CD14-positive monocyte (primary cell): ENCODE measurements around the gene NOCT. TPM values are rescaled to one million over a fixed set of nuclear protein-coding genes. Genes with fewer than 3 reads are reported as not detected.

ENCODE experiments used
- DNase-seq, 3 donors: peaks; one replicate each; pipeline ENCODE4 v3.0.0-alpha.2; 2011 to 2022
- H2AFZ ChIP-seq: 2 replicates; pipeline ENCODE4 v1.6.0; 2012; ENCODE audit warnings: mild to moderate bottlenecking, low read depth, low read length, inconsistent platforms; ENCODE audit not compliant: insufficient read depth, poor library complexity, severe bottlenecking
- H3K27ac ChIP-seq, 2 donors: 1 replicate in 1 of 2; 2 replicates in 1 of 2; pipeline ENCODE4 v1.5.1; 2012 to 2013; ENCODE audit warnings: low read length in 2 of 2, control low read depth in 1 of 2, inconsistent platforms in 1 of 2, low read depth in 1 of 2, mild to moderate bottlenecking in 1 of 2
- H3K27me3 ChIP-seq, 2 donors: one replicate each; pipeline versions ENCODE4 v1.6.0 to v1.6.1; 2011 to 2013; ENCODE audit warnings: low read length in 2 of 2; ENCODE audit not compliant: control insufficient read depth in 2 of 2, insufficient read depth in 2 of 2
- H3K36me3 ChIP-seq, 2 donors: replicated peaks in 1 of 2; 1 replicate in 1 of 2; 2 replicates in 1 of 2; pipeline versions ENCODE4 v1.5.1 to v1.6.1; 2012 to 2013; ENCODE audit warnings: low read length in 2 of 2, control low read depth in 1 of 2, inconsistent platforms in 1 of 2, mild to moderate bottlenecking in 1 of 2; ENCODE audit not compliant: insufficient read depth in 2 of 2, control insufficient read depth in 1 of 2
- H3K4me1 ChIP-seq, 2 donors: 1 replicate in 1 of 2; 2 replicates in 1 of 2; pipeline versions ENCODE4 v1.5.1 to v1.6.1; 2012 to 2013; ENCODE audit warnings: low read length in 2 of 2, control low read depth in 1 of 2, inconsistent platforms in 1 of 2, mild to moderate bottlenecking in 1 of 2, moderate library complexity in 1 of 2; ENCODE audit not compliant: insufficient read depth in 2 of 2, control insufficient read depth in 1 of 2
- H3K4me2 ChIP-seq: replicated peaks from 2 replicates; pipeline ENCODE3; 2012; ENCODE audit warnings: low read length, moderate library complexity, mild to moderate bottlenecking; ENCODE audit not compliant: poor library complexity, severe bottlenecking; ENCODE audit errors: extremely low read depth
- H3K4me3 ChIP-seq, 3 experiments: fragments of 200-600 bp in 1 of 3; sonication (generic) in 1 of 3; replicated peaks in 1 of 3; 1 replicate in 2 of 3; 2 replicates in 1 of 3; pipeline ENCODE4 v1.5.1; 2011 to 2013; ENCODE audit warnings: low read length in 3 of 3, mild to moderate bottlenecking in 3 of 3, control low read depth in 2 of 3, low read depth in 2 of 3, inconsistent platforms in 1 of 3, moderate library complexity in 1 of 3
- H3K79me2 ChIP-seq: 2 replicates; pipeline ENCODE4 v1.6.0; 2012; ENCODE audit warnings: mild to moderate bottlenecking, control low read depth, inconsistent platforms, low read length, moderate library complexity; ENCODE audit not compliant: insufficient read depth
- H3K9ac ChIP-seq: 2 replicates; pipeline ENCODE4 v1.6.0; 2017; ENCODE audit warnings: low read length, mild to moderate bottlenecking; ENCODE audit not compliant: insufficient read depth, poor library complexity, severe bottlenecking
- H3K9me3 ChIP-seq, 2 donors: replicated peaks in 1 of 2; 1 replicate in 1 of 2; 2 replicates in 1 of 2; pipeline versions ENCODE4 v1.5.1 to v1.6.1; 2012 to 2013; ENCODE audit warnings: low read length in 2 of 2, control low read depth in 1 of 2; ENCODE audit not compliant: control insufficient read depth in 1 of 2, insufficient read depth in 1 of 2
- H4K20me1 ChIP-seq: 2 replicates; pipeline ENCODE4 v1.6.0; 2012; ENCODE audit warnings: mild to moderate bottlenecking, low read length, control low read depth, moderate library complexity; ENCODE audit not compliant: insufficient read depth
- H3K27ac Mint-ChIP-seq, 7 donors: one replicate each; pipeline ENCODE4 v1.8.0; 2020; ENCODE audit warnings: mild to moderate bottlenecking in 7 of 7, mixed read lengths in 7 of 7, moderate library complexity in 6 of 7, inconsistent platforms in 2 of 7
- H3K27me3 Mint-ChIP-seq, 3 donors: one replicate each; pipeline ENCODE4 v1.8.0; 2021 to 2022; ENCODE audit warnings: low read depth in 3 of 3, mild to moderate bottlenecking in 3 of 3, mixed read lengths in 3 of 3, moderate library complexity in 3 of 3, inconsistent platforms in 1 of 3
- H3K36me3 Mint-ChIP-seq, 2 donors: one replicate each; pipeline ENCODE4 v1.8.0; 2020; ENCODE audit warnings: mixed read lengths in 2 of 2, inconsistent platforms in 1 of 2, mild to moderate bottlenecking in 1 of 2
- H3K4me1 Mint-ChIP-seq: one replicate; pipeline ENCODE4 v1.8.0; 2020; ENCODE audit warnings: mild to moderate bottlenecking, mixed read lengths
- H3K4me3 Mint-ChIP-seq, 2 donors: one replicate each; pipeline ENCODE4 v1.8.0; 2020; ENCODE audit warnings: mild to moderate bottlenecking in 2 of 2, mixed read lengths in 2 of 2, moderate library complexity in 1 of 2
- H3K9me3 Mint-ChIP-seq, 7 donors: one replicate each; pipeline ENCODE4 v1.8.0; 2020 to 2022; ENCODE audit warnings: mixed read lengths in 7 of 7, mild to moderate bottlenecking in 6 of 7, moderate library complexity in 6 of 7, inconsistent platforms in 2 of 7
- CTCF ChIP-seq: fragments of 200-600 bp; IDR thresholded peaks from one replicate; pipeline ENCODE4 v1.8.0; 2022; ENCODE audit warnings: antibody characterized with exemption, mild to moderate bottlenecking
- WGBS: methylation state at CpG from one replicate; pipeline ENCODE4 v1.1.5; 2013; ENCODE audit warnings: missing lambda C conversion rate; ENCODE audit not compliant: insufficient coverage; 5-methylcytosine and 5-hydroxymethylcytosine counted together
- intact Hi-C, 2 donors: fragments of 100-400 bp; cut with micrococcal nuclease; formaldehyde crosslinking; loops; one replicate each; pipeline versions ENCODE4 v1.15.0 to v1.15.1; 2023
- polyA plus RNA-seq, 3 donors: library from polyadenylated mRNA; depleted of rRNA in 1 of 3; unstranded in 2 of 3; stranded (reverse) in 1 of 3; fragments of 300-500 nt in 2 of 3; fragments of >200 nt in 1 of 3; fragmentation: Illumina TruSeq in 2 of 3; gene quantifications; 1 replicate in 2 of 3; 2 replicates in 1 of 3; pipeline ENCODE4 v1.2.3, GENCODE V29; 2012 to 2021

Gene NOCT
- polyA plus RNA-seq, 3 donors: 0.54 to 31.5 (median 0.89) TPM

GRCh38 chr4:139036885-139037284 lies 21.3 kb downstream of the NOCT start:
- no peak overlapping the region for H3K9ac ChIP-seq
- Mint-ChIP-seq H3K4me3 (no peak overlapping the region), H3K27me3 (peaks cover 0 to 2% (median 0%) of the 10 kb centered on the region in 3 donors), H3K4me1 (peaks cover 25% of the 10 kb centered on the region), H3K27ac (peak overlapping the region in 4 of 7 donors; percentile 8 to 75 (median 24)), H3K9me3 (no peaks in the 10 kb centered on the region), H3K36me3 (peaks cover 20 to 31% of the 10 kb centered on the region in 2 donors)
- H3K9me3 ChIP-seq: no peaks in the 10 kb centered on the region
- no peak for DNase-seq
- no peaks in the 10 kb centered on the region for H3K4me1 ChIP-seq
- no peak overlapping the region for H2AFZ ChIP-seq
- H4K20me1 ChIP-seq: peaks cover 91% of the 10 kb centered on the region
- H3K79me2 ChIP-seq: peaks cover 100% of the 10 kb centered on the region
- H3K4me3 ChIP-seq: no peak overlapping the region
- H3K27me3 ChIP-seq: no peaks in the 10 kb centered on the region
- no CpG with 5 or more reads among the region's 2 CpGs for WGBS
- intact Hi-C loops: no loop called here
- H3K27ac ChIP-seq: peak overlapping the region in 1 of 2 donors; percentile 9
- no peak overlapping the region for H3K4me2 ChIP-seq
- H3K36me3 ChIP-seq: peaks cover 8 to 43% of the 10 kb centered on the region in 2 donors
- TF ChIP-seq CTCF: no peak

- Histone ChIP-seq H3K36me3 (peaks cover 14 to 62% of the 10 kb centered on the region in 2 donors), H3K9ac (no peak overlapping the region), H3K9me3 (no peaks in the 10 kb centered on the region), H2AFZ (no peak overlapping the region), H3K27ac (peak overlapping the region in 1 of 2 donors; percentile 6), H3K27me3 (no peaks in the 10 kb centered on the region), H3K4me1 (no peaks in the 10 kb centered on the region), H3K4me2 (no peak overlapping the region), H3K4me3 (no peak overlapping the region), H3K79me2 (peaks cover 100% of the 10 kb centered on the region), H4K20me1 (peaks cover 91% of the 10 kb centered on the region)
- intact Hi-C loops: no loop called here
- no peaks in the 10 kb centered on the region for H3K9me3 Mint-ChIP-seq
- no peak overlapping the region for H3K4me3 Mint-ChIP-seq
- no peak for TF ChIP-seq CTCF
- H3K36me3 Mint-ChIP-seq: peaks cover 28 to 46% of the 10 kb centered on the region in 2 donors
- peak overlapping the region in 3 of 7 donors; percentile 10 to 50 (median 14) for H3K27ac Mint-ChIP-seq
- peaks cover 18% of the 10 kb centered on the region for H3K4me1 Mint-ChIP-seq
- peaks cover 0 to 2% (median 0%) of the 10 kb centered on the region in 3 donors for H3K27me3 Mint-ChIP-seq
- no CpG with 5 or more reads among the region's 1 CpG for WGBS
- no peak for DNase-seq
These were observed 23.4 kb downstream of the NOCT start for GRCh38 chr4:139038874-139039443.
